ENCODE measurements around the gene EXOG. TPM values are rescaled to one million over a fixed set of nuclear protein-coding genes. Genes with fewer than 3 reads are reported as not detected.

Gene EXOG
- total and polyA plus RNA-seq, 10 of the 15 experiments (the other 5 are each of a cell fraction or from before 2014, with no cell fraction given): 7.8 to 20.9 (median 19.6) TPM

DNA sequence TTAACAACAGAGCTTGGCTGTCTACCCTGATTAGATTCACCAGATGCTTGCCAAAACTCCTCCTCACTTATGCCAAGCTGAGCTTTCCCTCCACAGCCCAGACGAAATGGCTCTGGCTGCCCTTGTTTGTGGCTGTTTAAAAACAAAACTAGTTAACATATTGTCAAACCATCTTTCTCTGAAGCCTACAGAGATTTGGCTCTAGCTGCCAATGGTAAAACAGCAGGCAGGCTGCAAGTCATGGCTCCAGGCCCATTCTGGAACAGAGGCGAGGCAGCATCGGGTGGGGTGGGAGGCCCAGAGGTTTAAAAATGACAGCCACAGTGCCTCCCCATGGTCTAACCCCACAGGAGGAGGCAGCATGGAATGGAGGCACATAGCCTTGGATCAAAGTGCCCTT lies 77.4 kb downstream of the EXOG start:
- FAIRE-seq: no peak
- no TSS peak for BruUV-seq (replicated peaks)
- Histone ChIP-seq H3K27ac (ENCODE audit: control insufficient read depth, insufficient read depth) (no peak overlapping the region), H3K4me2 (ENCODE audit: control insufficient read depth, insufficient read depth) (no peak overlapping the region), H4K20me1 (ENCODE audit: control insufficient read depth, insufficient read depth) (no peaks in the 10 kb centered on the region), H3K9me3 (replicated peaks; ENCODE audit: control insufficient read depth, insufficient read depth, low read length) (no peaks in the 10 kb centered on the region; the same call in 2 of the 3 replicates), H3K4me3 (no peak overlapping the region), H3K4me1 (ENCODE audit: control insufficient read depth, insufficient read depth, low read length) (no peaks in the 10 kb centered on the region), H3K27me3 (replicated peaks in 1 of 2; ENCODE audit: control insufficient read depth in 2 of 2, insufficient read depth in 2 of 2, low read length in 1 of 2) (no peaks in the 10 kb centered on the region), H3K79me2 (ENCODE audit: control insufficient read depth, insufficient read depth, low read length) (no peaks in the 10 kb centered on the region), H3K36me3 (ENCODE audit: control insufficient read depth in 2 of 2, insufficient read depth in 2 of 2, low read length in 1 of 2) (no peaks in the 10 kb centered on the region), H2AFZ (ENCODE audit: control insufficient read depth, low read depth, low read length) (no peak overlapping the region), H3K9ac (ENCODE audit: control insufficient read depth, insufficient read depth, low read length) (no peak overlapping the region)
- ChIA-PET CTCF (interaction anchor here (1.4 kb wide), 1 partner anchor 52 kb away, joined by 3 read pairs; no protein-coding TSS in a partner anchor), RAD21 (ENCODE audit: unreplicated experiment) (interaction anchor here (0.7 kb wide), 1 partner anchor 73 kb away, joined by 3 read pairs; no protein-coding TSS in a partner anchor), POLR2A (no interaction called here), SMC1A (ENCODE audit: uncharacterized antibody, unreplicated experiment) (no interaction called here)
- no peak for ATAC-seq
- DNase-seq (ENCODE audit: low read depth, low spot score): no peak
- WGBS (ENCODE audit: insufficient coverage, insufficient replicate concordance, low lambda C conversion rate, missing lambda C conversion rate): 0% methylated on average over 3 of the region's 3 CpGs
- intact Hi-C loops (cut with micrococcal nuclease; ENCODE audit: unreplicated experiment) (no loop called here), in situ Hi-C loops (cut with MboI) (no loop called here)
- TF ChIP-seq, protein P1, sequence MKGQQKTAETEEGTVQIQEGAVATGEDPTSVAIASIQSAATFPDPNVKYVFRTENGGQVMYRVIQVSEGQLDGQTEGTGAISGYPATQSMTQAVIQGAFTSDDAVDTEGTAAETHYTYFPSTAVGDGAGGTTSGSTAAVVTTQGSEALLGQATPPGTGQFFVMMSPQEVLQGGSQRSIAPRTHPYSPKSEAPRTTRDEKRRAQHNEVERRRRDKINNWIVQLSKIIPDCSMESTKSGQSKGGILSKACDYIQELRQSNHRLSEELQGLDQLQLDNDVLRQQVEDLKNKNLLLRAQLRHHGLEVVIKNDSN (IDR thresholded peaks at IDR 0.05; ENCODE audit: borderline replicate concordance, extremely low read length, insufficient read depth, low read depth, low read length): no peak
- TF ChIP-seq ZNF207 (IDR thresholded peaks at IDR 0.05; ENCODE audit: borderline replicate concordance) (no peak), RELA (IDR thresholded peaks at IDR 0.05; ENCODE audit: borderline replicate concordance, partially characterized antibody) (no peak), IKZF2 (IDR thresholded peaks at IDR 0.05) (no peak), KLF5 (IDR thresholded peaks at IDR 0.05; ENCODE audit: partially characterized antibody) (no peak), ZBED1 (IDR thresholded peaks at IDR 0.05; ENCODE audit: borderline replicate concordance) (no peak), ASH2L (IDR thresholded peaks at IDR 0.05; ENCODE audit: borderline replicate concordance, low read depth) (no peak), TBL1XR1 (IDR thresholded peaks at IDR 0.05; ENCODE audit: low read depth, low read length) (no peak), HCFC1 (IDR thresholded peaks at IDR 0.05; ENCODE audit: low read length) (no peak), CHD4 (IDR thresholded peaks at IDR 0.05) (no peak)
- TF ChIP-seq, protein P2, sequence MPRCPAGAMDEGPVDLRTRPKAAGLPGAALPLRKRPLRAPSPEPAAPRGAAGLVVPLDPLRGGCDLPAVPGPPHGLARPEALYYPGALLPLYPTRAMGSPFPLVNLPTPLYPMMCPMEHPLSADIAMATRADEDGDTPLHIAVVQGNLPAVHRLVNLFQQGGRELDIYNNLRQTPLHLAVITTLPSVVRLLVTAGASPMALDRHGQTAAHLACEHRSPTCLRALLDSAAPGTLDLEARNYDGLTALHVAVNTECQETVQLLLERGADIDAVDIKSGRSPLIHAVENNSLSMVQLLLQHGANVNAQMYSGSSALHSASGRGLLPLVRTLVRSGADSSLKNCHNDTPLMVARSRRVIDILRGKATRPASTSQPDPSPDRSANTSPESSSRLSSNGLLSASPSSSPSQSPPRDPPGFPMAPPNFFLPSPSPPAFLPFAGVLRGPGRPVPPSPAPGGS (IDR thresholded peaks at IDR 0.05; ENCODE audit: borderline replicate concordance, insufficient read depth, low read depth, low read length, poor library complexity, severe bottlenecking): no peak
- TF ChIP-seq, protein P3, sequence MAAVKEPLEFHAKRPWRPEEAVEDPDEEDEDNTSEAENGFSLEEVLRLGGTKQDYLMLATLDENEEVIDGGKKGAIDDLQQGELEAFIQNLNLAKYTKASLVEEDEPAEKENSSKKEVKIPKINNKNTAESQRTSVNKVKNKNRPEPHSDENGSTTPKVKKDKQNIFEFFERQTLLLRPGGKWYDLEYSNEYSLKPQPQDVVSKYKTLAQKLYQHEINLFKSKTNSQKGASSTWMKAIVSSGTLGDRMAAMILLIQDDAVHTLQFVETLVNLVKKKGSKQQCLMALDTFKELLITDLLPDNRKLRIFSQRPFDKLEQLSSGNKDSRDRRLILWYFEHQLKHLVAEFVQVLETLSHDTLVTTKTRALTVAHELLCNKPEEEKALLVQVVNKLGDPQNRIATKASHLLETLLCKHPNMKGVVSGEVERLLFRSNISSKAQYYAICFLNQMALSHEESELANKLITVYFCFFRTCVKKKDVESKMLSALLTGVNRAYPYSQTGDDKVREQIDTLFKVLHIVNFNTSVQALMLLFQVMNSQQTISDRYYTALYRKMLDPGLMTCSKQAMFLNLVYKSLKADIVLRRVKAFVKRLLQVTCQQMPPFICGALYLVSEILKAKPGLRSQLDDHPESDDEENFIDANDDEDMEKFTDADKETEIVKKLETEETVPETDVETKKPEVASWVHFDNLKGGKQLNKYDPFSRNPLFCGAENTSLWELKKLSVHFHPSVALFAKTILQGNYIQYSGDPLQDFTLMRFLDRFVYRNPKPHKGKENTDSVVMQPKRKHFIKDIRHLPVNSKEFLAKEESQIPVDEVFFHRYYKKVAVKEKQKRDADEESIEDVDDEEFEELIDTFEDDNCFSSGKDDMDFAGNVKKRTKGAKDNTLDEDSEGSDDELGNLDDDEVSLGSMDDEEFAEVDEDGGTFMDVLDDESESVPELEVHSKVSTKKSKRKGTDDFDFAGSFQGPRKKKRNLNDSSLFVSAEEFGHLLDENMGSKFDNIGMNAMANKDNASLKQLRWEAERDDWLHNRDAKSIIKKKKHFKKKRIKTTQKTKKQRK (IDR thresholded peaks at IDR 0.05; ENCODE audit: low read depth, low read length): no peak
- TF ChIP-seq, protein P4, sequence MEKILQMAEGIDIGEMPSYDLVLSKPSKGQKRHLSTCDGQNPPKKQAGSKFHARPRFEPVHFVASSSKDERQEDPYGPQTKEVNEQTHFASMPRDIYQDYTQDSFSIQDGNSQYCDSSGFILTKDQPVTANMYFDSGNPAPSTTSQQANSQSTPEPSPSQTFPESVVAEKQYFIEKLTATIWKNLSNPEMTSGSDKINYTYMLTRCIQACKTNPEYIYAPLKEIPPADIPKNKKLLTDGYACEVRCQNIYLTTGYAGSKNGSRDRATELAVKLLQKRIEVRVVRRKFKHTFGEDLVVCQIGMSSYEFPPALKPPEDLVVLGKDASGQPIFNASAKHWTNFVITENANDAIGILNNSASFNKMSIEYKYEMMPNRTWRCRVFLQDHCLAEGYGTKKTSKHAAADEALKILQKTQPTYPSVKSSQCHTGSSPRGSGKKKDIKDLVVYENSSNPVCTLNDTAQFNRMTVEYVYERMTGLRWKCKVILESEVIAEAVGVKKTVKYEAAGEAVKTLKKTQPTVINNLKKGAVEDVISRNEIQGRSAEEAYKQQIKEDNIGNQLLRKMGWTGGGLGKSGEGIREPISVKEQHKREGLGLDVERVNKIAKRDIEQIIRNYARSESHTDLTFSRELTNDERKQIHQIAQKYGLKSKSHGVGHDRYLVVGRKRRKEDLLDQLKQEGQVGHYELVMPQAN (conservative IDR thresholded peaks at IDR 0.05): no peak
- TF ChIP-seq, protein P5, sequence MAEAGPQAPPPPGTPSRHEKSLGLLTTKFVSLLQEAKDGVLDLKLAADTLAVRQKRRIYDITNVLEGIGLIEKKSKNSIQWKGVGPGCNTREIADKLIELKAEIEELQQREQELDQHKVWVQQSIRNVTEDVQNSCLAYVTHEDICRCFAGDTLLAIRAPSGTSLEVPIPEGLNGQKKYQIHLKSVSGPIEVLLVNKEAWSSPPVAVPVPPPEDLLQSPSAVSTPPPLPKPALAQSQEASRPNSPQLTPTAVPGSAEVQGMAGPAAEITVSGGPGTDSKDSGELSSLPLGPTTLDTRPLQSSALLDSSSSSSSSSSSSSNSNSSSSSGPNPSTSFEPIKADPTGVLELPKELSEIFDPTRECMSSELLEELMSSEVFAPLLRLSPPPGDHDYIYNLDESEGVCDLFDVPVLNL (IDR thresholded peaks at IDR 0.05; ENCODE audit: low read depth, low read length): no peak
